ENCODE results near the gene NAA30. TPM values are rescaled to one million over a fixed set of nuclear protein-coding genes. Genes with fewer than 3 reads are reported as not detected.
"Not testable (repeated sequence)": the region's sequence is repeated elsewhere in the genome, so short reads cannot be mapped to it uniquely, and the experiment has no call there.

Gene NAA30
- 13.7 TPM for polyA plus RNA-seq (2013, experiment 1 of 2; ENCODE audit: insufficient read length)
- 11.0 TPM for polyA plus RNA-seq (2013, experiment 2 of 2; ENCODE audit: insufficient read length)

- DNase-seq = peak; percentile 96
These were observed at the start of gene NAA30 for GRCh38 chr14:57390037-57390805. TSS of gene NAA30 (plus strand) at chr14:57390586. CDS start at chr14:57390958, 372 bp downstream.

- DNase-seq = not testable (repeated sequence)
These were observed 46.7 kb upstream of the NAA30 start for GRCh38 chr14:57343545-57344297.

- DNase-seq = no peak
These were observed 45.3 kb upstream of the NAA30 start for GRCh38 chr14:57345106-57345505.

GRCh38 chr14:57346741-57347140, 43.6 kb upstream of the NAA30 start:
- no peak for DNase-seq

GRCh38 chr14:57352396-57353170, 37.8 kb upstream of the NAA30 start:
- DNase-seq = no peak

GRCh38 chr14:57355081-57355800, 35.1 kb upstream of the NAA30 start:
- DNase-seq = no peak

- no peak for DNase-seq
These were observed 28.0 kb upstream of the NAA30 start for GRCh38 chr14:57362361-57362760.

- DNase-seq = no peak
These were observed 25.5 kb upstream of the NAA30 start for GRCh38 chr14:57364659-57365450.

- not testable (repeated sequence) for DNase-seq
These were observed 20.2 kb upstream of the NAA30 start for GRCh38 chr14:57370187-57370586.

GRCh38 chr14:57371013-57371412, 19.4 kb upstream of the NAA30 start:
- DNase-seq = no peak

- DNase-seq = no peak
These were observed 15.2 kb upstream of the NAA30 start for GRCh38 chr14:57375156-57375555.

- no peak for DNase-seq
These were observed 11.7 kb upstream of the NAA30 start for GRCh38 chr14:57378661-57379060.

GRCh38 chr14:57380935-57381334, 9.5 kb upstream of the NAA30 start:
- DNase-seq = no peak

GRCh38 chr14:57382283-57382682, 8.1 kb upstream of the NAA30 start:
- DNase-seq = peak; percentile 93

- no peak for DNase-seq
These were observed 7.2 kb upstream of the NAA30 start for GRCh38 chr14:57383125-57383745.

- no peak for DNase-seq
These were observed 2.3 kb upstream of the NAA30 start for GRCh38 chr14:57388067-57388466.

GRCh38 chr14:57389646-57390036, 745 bp upstream of the NAA30 start:
- DNase-seq = no peak

GRCh38 chr14:57390806-57391516, 575 bp downstream of the NAA30 start:
- DNase-seq = peak; percentile 45

GRCh38 chr14:57391517-57392195, 1.3 kb downstream of the NAA30 start:
- no peak for DNase-seq

GRCh38 chr14:57392830-57393229, 2.4 kb downstream of the NAA30 start:
- no peak for DNase-seq

All from fibroblast of skin of back (primary cell).